Measurements from ENCODE around the gene CTIF.

Gene CTIF

GRCh38 chr18:48623468-48624235, 84.8 kb downstream of the CTIF start:
- no peak for DNase-seq

GRCh38 chr18:48624856-48625255, 86.0 kb downstream of the CTIF start:
- DNase-seq = no peak

- DNase-seq = no peak
Measured at GRCh38 chr18:48627216-48627615, 88.4 kb downstream of the CTIF start.

GRCh38 chr18:48629730-48630324, 91.0 kb downstream of the CTIF start:
- no peak for DNase-seq

GRCh38 chr18:48631851-48632250, 93.0 kb downstream of the CTIF start:
- no peak for DNase-seq

GRCh38 chr18:48632676-48633257, 93.9 kb downstream of the CTIF start:
- no peak for DNase-seq

- no peak for DNase-seq
Measured at GRCh38 chr18:48634491-48634890, 95.7 kb downstream of the CTIF start.

GRCh38 chr18:48634975-48635374, 96.1 kb downstream of the CTIF start:
- no peak for DNase-seq

GRCh38 chr18:48635806-48636205, 97.0 kb downstream of the CTIF start:
- DNase-seq = no peak

- DNase-seq = no peak
Measured at GRCh38 chr18:48636436-48636835, 97.6 kb downstream of the CTIF start.

GRCh38 chr18:48637081-48637990, 98.5 kb downstream of the CTIF start:
- DNase-seq = no peak

GRCh38 chr18:48638451-48638850, 99.6 kb downstream of the CTIF start:
- no peak for DNase-seq

- no peak for DNase-seq
Measured at GRCh38 chr18:48638896-48639771, 100.3 kb downstream of the CTIF start.

GRCh38 chr18:48639772-48640432, 101.1 kb downstream of the CTIF start:
- DNase-seq = no peak

GRCh38 chr18:48640566-48641270, 101.9 kb downstream of the CTIF start:
- DNase-seq = no peak

GRCh38 chr18:48641981-48642380, 103.2 kb downstream of the CTIF start:
- DNase-seq = no peak

GRCh38 chr18:48642503-48642902, 103.7 kb downstream of the CTIF start:
- no peak for DNase-seq

- DNase-seq = no peak
Measured at GRCh38 chr18:48643262-48643661, 104.4 kb downstream of the CTIF start.

- no peak for DNase-seq
Measured at GRCh38 chr18:48644029-48644428, 105.2 kb downstream of the CTIF start.

GRCh38 chr18:48645427-48646002, 106.7 kb downstream of the CTIF start:
- DNase-seq = no peak

GRCh38 chr18:48646976-48647375, 108.1 kb downstream of the CTIF start:
- no peak for DNase-seq

Measured in activated CD4-positive, alpha-beta T cell treated with anti-CD3 and anti-CD28 coated beads, Interleukin-2, amount 50 U/mL, for 48 hours (primary cell).